Measurements from ENCODE around the gene NLRC5.

NLRC5 gene

GRCh38 chr16:57025941-57026777, 36.8 kb downstream of the NLRC5 start:
- TF ChIP-seq, protein P1, sequence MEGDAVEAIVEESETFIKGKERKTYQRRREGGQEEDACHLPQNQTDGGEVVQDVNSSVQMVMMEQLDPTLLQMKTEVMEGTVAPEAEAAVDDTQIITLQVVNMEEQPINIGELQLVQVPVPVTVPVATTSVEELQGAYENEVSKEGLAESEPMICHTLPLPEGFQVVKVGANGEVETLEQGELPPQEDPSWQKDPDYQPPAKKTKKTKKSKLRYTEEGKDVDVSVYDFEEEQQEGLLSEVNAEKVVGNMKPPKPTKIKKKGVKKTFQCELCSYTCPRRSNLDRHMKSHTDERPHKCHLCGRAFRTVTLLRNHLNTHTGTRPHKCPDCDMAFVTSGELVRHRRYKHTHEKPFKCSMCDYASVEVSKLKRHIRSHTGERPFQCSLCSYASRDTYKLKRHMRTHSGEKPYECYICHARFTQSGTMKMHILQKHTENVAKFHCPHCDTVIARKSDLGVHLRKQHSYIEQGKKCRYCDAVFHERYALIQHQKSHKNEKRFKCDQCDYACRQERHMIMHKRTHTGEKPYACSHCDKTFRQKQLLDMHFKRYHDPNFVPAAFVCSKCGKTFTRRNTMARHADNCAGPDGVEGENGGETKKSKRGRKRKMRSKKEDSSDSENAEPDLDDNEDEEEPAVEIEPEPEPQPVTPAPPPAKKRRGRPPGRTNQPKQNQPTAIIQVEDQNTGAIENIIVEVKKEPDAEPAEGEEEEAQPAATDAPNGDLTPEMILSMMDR (conservative IDR thresholded peaks at IDR 0.05; ENCODE audit: low read depth, low read length), result no peak
- no peak overlapping the region for H3K4me3 ChIP-seq (ENCODE audit: low read length)
- no peak for DNase-seq (ENCODE audit: low read depth)

DNA sequence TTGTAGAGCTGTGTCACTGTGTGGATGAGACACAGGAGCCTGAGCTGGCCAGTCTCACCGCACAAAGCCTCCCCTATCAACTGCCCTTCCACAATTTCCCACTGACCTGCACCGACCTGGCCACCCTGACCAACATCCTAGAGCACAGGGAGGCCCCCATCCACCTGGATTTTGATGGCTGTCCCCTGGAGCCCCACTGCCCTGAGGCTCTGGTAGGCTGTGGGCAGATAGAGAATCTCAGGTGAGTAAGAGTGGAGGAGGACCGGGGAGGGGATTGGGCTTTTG, 37.4 kb downstream of the NLRC5 start:
- H3K4me3 ChIP-seq (ENCODE audit: low read length), result no peak overlapping the region
- no peak for DNase-seq (ENCODE audit: low read depth)
- TF ChIP-seq, protein P1 (conservative IDR thresholded peaks at IDR 0.05; ENCODE audit: low read depth, low read length), result no peak

- H3K4me3 ChIP-seq (ENCODE audit: low read length), result no peak overlapping the region
- TF ChIP-seq, protein P1 (conservative IDR thresholded peaks at IDR 0.05; ENCODE audit: low read depth, low read length), result no peak
- no peak for DNase-seq (ENCODE audit: low read depth)
These were observed 37.7 kb downstream of the NLRC5 start for GRCh38 chr16:57027067-57027466.

DNA sequence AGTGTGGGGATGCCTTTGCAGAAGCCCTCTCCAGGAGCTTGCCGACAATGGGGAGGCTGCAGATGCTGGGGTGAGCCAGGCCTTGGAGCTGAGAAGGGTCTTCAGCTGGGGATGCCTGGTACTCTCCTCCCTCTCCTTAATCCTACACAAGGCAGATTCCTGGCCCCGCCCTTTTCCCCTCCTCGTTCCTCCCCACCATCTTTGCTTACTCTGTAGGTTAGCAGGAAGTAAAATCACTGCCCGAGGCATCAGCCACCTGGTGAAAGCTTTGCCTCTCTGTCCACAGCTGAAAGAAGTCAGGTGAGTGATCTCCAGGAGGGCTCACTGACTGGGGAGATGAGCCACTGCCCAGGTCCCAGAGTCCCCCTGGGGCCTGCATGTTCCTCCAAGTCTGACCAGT, 38.7 kb downstream of the NLRC5 start:
- no peak overlapping the region for H3K4me3 ChIP-seq (ENCODE audit: low read length)
- no peak for DNase-seq (ENCODE audit: low read depth)
- TF ChIP-seq, protein P1 (conservative IDR thresholded peaks at IDR 0.05; ENCODE audit: low read depth, low read length), result no peak

GRCh38 chr16:57029161-57030160, 40.1 kb downstream of the NLRC5 start:
- peak; percentile 46 for DNase-seq (ENCODE audit: low read depth)
- no peak overlapping the region for H3K4me3 ChIP-seq (ENCODE audit: low read length)
- TF ChIP-seq, protein P1 (conservative IDR thresholded peaks at IDR 0.05; ENCODE audit: low read depth, low read length), result no peak

GRCh38 chr16:57030346-57030902, 41.1 kb downstream of the NLRC5 start:
- TF ChIP-seq, protein P1 (conservative IDR thresholded peaks at IDR 0.05; ENCODE audit: low read depth, low read length), result no peak
- DNase-seq (ENCODE audit: low read depth), result no peak
- H3K4me3 ChIP-seq (ENCODE audit: low read length), result no peak overlapping the region

Data from retinal pigment epithelial cell (primary cell).